ENCODE results near the gene COL5A1. TPM values are rescaled to one million over a fixed set of nuclear protein-coding genes. Genes with fewer than 3 reads are reported as not detected.

COL5A1 gene
- total RNA-seq, 2 experiments from 2014 or later = 0.23 to 0.24 TPM

DNA sequence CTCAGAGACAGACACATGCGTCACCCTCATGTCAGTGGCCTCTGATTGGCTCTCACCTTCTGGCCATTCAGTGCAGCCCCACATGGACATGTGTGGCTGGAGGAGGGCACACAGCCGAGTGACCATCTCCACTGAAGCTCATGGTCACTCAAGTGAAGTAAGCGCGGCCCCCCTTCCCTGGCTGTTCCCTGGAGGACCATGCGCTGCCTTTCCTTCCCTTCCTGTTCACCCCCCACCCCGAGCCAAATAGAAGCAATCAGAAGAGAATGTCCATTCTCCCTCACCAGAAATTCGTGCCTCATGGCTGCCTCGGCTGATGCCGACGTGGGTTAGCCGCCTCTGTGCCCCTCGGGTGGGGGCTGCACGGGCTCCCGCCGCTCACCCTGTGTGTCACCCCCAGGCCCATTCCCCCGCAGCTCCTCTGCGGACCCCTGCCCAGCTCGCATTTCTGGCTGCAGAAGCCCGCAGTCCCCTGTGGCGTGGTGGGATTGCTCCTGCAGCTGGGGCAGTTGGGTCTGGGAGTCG is 12.5 kb upstream of the COL5A1 start:
- DNase-seq = no peak
- Mint-ChIP-seq H3K36me3 (no peaks in the 10 kb centered on the region), H3K9me3 (no peaks in the 10 kb centered on the region), H3K27me3 (no peaks in the 10 kb centered on the region), H3K4me3 (no peak overlapping the region), H3K27ac (no peak overlapping the region), H3K4me1 (no peaks in the 10 kb centered on the region)

DNA sequence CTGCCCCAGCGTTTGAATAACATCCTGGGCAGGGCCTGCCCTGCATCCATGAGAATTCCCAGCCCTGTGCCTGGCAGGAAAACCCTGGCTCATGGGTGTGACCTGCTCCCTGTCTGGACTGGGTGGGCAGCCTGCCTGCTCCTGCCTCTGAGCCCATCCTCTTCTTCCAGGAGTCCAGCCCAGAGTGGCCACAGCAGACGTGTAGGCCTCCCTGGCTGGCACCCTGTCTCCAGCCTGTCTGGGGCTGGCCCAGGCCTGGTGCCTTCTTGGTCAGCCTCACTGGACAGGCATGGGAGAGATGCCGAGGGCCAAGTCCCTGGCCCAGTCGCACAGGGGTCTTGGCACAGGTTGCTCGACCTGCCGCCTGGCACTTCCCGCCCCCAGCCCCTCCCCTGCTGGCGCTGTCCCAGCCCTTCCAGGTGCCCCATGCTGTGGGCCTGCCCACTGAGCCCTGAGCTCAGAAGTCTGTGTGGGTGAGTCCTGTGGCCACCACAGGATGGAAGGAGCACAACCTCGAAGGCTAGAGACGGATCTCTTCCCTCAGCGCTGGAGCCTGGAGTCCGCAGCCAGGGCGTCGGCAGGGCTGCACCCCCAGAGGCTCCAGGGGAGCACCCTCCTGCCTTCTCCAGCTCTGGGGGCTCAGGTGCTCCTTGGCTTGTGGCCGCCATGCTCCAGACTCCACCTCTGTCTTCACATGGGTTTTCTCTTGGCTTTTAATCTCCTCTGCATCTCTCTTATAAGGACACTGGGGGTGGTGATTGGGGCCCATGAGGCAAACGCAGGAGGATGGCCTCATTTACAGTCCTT is 11.8 kb upstream of the COL5A1 start:
- H3K4me3 Mint-ChIP-seq = no peak overlapping the region
- no peak overlapping the region for H3K27ac Mint-ChIP-seq
- no peaks in the 10 kb centered on the region for H3K27me3 Mint-ChIP-seq
- H3K36me3 Mint-ChIP-seq = no peaks in the 10 kb centered on the region
- no peaks in the 10 kb centered on the region for H3K9me3 Mint-ChIP-seq
- no peaks in the 10 kb centered on the region for H3K4me1 Mint-ChIP-seq
- DNase-seq = no peak

DNA sequence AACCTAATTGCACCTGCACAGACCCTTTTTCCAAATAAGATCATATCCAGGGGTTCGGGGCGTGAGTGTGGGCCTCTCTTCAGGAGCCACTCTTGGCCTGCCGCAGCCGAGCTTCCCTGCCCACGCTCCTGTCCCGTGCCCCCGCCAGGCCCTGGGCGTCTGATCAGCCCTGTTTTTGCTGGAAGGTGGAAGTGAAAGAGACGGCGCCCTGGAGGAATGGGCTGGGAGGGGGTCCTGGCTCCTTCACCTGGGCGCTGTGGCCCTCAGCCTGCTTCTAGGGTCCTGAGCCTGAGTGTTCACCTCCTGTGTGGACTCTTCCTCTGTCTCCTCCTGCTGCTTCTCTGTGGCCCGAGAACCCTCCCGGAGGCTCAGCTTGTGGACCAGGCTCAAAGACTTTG is 11.2 kb upstream of the COL5A1 start:
- Mint-ChIP-seq H3K9me3 (no peaks in the 10 kb centered on the region), H3K27ac (no peak overlapping the region)

DNA sequence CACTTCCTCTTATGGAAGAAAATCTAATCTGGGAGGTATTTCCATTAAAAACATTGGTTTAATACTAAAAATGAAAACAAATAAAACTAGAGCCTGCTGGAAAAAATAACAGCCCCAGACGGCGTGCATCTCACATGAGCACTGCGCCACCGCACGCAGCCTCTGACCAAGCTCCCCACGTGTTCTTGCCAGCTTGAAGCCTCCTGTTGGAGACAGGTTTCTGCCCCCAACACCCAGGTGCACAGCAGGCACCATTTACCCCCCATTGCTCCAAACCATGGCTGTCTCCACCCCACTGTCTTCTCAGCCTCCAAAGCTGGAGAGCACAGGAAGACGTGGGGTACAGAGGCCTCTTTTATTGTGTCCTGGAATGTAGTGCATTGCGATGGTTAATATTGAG is 10.7 kb upstream of the COL5A1 start:
- no peak overlapping the region for H3K4me3 Mint-ChIP-seq
- no peaks in the 10 kb centered on the region for H3K27me3 Mint-ChIP-seq
- DNase-seq = no peak
- no peaks in the 10 kb centered on the region for H3K9me3 Mint-ChIP-seq
- no peak overlapping the region for H3K27ac Mint-ChIP-seq
- H3K4me1 Mint-ChIP-seq = no peaks in the 10 kb centered on the region
- no peaks in the 10 kb centered on the region for H3K36me3 Mint-ChIP-seq

More for the DNA sequence above, 11.2 kb upstream of the COL5A1 start:
- no peak overlapping the region for H3K4me3 Mint-ChIP-seq
- no peaks in the 10 kb centered on the region for H3K27me3 Mint-ChIP-seq
- DNase-seq = no peak
- H3K4me1 Mint-ChIP-seq = no peaks in the 10 kb centered on the region
- no peaks in the 10 kb centered on the region for H3K36me3 Mint-ChIP-seq

DNA sequence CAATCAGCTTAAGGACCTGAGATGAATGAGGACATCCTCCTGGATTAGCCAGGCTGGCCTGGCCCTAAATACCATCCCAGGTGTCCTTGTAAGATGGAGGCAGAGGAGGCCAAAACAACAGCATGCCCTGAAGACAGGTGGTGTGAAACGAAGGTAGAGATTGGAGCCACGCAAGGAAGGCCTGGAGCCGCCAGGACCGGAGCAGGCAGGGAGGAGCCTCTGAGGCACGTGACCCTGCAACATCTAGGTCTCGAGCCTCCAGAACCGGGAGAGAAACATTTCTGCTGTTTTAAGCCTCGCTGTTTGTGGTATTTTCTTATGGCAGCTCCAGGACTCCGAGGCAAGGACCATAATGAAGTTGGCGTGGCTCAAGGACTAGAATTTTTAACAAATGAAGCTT is 9.7 kb upstream of the COL5A1 start:
- no peak for DNase-seq
- Mint-ChIP-seq H3K27ac (no peak overlapping the region), H3K4me1 (no peaks in the 10 kb centered on the region), H3K27me3 (no peaks in the 10 kb centered on the region), H3K36me3 (no peaks in the 10 kb centered on the region), H3K4me3 (no peak overlapping the region), H3K9me3 (no peaks in the 10 kb centered on the region)

DNA sequence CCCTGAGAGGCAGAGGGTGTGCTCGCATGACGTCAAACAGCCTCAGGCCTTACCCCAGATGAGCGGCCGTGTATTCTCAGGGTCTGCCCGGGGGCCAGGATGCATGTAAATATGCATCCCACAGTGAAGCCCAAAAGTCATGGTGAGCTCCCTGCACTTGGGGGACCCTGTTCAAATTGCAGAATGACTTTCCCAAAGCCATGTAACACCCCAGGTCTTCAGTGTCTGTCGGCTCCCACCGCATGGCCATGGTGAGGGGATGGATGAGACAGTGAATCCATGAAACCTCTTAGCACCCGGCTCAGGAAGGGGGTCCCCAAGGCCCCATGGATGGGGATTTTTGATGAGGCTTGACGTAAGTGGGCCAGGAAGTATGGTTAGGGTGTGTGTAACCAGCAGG is 9.3 kb upstream of the COL5A1 start:
- Mint-ChIP-seq H3K27ac (no peak overlapping the region), H3K9me3 (no peaks in the 10 kb centered on the region), H3K27me3 (no peaks in the 10 kb centered on the region), H3K36me3 (no peaks in the 10 kb centered on the region), H3K4me3 (no peak overlapping the region), H3K4me1 (no peaks in the 10 kb centered on the region)
- DNase-seq = no peak

DNA sequence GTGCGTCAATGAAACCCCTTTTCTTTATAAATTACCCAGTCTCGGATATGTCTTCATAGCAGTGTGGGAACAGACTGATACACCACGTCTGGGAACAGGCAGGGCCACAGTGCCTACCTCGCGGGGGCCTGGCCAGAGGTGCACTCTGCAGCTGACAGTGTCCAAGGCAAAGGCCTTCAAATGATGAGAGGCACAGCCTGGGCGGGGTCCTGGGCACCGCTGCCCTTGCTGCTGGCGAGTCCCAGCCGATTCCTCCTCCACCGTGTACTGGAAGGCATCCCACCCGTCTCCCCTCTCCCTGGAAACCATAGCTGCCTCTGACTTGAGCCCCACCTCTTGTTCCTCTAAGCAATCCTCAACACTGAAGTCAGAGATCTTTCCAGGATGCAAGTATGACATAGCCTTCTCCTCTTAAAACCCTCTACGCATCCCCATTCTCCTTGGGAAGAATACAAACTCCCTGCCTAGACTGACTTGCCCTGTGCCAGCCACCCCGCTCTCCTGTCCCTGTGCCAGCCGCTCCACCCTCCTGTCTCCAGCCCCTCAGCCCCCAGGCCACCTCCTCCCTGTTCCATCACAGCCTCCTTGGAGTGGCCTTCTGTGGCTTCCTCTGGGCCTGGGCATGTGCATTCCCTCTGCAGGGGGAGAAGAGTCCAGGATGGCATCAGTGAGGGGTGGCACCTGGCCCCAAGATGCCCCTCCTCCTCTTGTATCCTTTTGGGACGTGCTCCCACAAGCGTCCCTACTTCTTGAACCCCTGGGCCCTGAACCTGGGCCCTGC is 8.1 kb upstream of the COL5A1 start:
- Mint-ChIP-seq H3K4me1 (no peaks in the 10 kb centered on the region), H3K36me3 (no peaks in the 10 kb centered on the region), H3K27ac (no peak overlapping the region), H3K27me3 (no peaks in the 10 kb centered on the region), H3K4me3 (no peak overlapping the region), H3K9me3 (no peaks in the 10 kb centered on the region)
- DNase-seq = no peak

DNA sequence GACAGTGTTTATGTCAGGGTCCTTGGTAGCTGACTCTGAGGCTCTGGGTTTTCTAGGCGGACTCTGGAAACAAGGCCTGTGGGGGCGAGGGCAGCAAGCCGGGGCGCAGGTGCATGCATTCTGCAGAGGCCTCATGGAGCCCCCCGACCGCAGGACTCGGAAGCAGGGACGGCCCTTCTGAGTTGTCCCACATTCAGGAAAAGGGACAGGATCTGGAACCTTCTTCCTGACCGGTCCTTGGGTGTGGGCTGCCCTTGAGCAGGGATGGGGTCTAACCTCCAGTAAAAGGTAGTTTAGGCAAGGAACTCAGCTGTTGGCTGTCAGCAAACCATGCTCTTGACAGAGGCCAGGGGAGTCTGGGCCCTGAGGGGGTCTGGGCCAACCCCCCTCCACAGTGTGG is 7.4 kb upstream of the COL5A1 start:
- H3K4me1 Mint-ChIP-seq = no peaks in the 10 kb centered on the region
- H3K36me3 Mint-ChIP-seq = no peaks in the 10 kb centered on the region
- DNase-seq = no peak
- H3K4me3 Mint-ChIP-seq = no peak overlapping the region
- H3K9me3 Mint-ChIP-seq = no peaks in the 10 kb centered on the region
- H3K27ac Mint-ChIP-seq = no peak overlapping the region
- H3K27me3 Mint-ChIP-seq = no peaks in the 10 kb centered on the region

DNA sequence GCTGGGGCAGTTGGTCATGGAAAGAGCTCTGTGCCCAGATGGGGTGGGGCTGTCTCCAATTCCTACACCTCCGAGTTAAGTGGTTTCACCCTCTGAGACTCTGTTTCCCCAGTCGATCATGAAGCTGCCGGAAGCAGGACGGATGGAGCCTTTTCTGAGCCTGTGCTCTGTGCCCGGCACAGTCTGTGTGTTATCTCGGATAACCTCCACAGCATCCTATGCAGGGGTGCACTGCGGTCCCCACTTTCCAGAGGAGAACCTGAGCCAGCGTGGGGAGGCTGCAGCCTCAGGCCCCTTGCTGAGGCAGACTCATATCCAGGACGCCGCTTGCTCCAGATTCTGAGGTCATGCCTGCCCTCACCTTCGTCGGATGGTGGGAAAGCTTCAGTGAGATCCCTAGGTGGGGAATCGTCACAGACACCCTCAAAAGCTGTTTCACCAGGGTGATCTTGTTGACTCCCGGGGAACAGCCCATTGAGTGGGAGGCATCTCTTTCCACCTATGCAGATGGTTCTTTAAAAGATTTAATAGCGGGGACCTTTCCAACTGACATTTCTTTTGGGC is 6.9 kb upstream of the COL5A1 start:
- H3K27ac Mint-ChIP-seq = no peak overlapping the region

DNA sequence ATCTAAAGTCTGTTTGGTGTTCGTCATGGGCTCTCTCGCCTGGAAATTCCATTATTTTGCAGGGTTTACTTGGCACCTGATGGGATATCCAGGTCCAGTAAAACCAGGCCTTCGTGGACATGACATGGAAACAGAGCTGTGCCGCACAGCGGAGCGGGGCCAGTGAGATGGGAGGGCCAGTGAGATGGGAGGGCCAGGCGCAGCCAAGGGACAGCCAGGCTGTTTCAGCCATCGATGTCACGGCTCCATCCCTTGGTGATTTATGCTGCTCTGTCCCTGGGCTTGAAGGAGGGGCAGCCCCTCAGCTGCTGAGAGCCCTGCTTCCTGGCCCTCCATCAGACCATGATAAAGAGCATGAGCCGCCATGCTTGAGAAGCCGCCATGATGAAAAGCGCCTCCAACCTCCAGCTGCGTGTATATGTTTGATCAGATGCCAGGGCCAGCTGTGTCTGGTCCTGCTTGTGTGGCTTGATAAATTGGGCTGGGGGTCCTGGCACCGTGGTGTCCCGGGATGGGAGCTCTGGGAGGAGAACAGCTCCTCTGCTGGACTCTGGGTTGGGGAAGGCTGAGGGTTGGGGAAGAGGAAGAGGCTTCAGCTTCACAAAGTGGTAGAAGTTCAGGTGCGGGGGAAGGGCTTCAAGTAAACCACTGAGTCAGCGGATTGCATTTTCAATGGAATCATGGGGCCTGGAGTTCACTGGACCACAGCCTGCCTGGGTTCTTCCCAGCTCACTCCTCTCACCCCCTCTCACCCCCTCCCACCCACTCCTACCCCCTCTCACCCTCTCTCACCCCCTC is 6.1 kb upstream of the COL5A1 start:
- peaks cover 6% of the 10 kb centered on the region for H3K27me3 Mint-ChIP-seq
- H3K27ac Mint-ChIP-seq = no peak overlapping the region
- H3K9me3 Mint-ChIP-seq = no peaks in the 10 kb centered on the region

More for the DNA sequence above, 6.9 kb upstream of the COL5A1 start:
- H3K4me3 Mint-ChIP-seq = no peak overlapping the region
- no peaks in the 10 kb centered on the region for H3K4me1 Mint-ChIP-seq
- no peaks in the 10 kb centered on the region for H3K36me3 Mint-ChIP-seq
- DNase-seq = no peak
- H3K9me3 Mint-ChIP-seq = no peaks in the 10 kb centered on the region
- H3K27me3 Mint-ChIP-seq = no peaks in the 10 kb centered on the region

DNA sequence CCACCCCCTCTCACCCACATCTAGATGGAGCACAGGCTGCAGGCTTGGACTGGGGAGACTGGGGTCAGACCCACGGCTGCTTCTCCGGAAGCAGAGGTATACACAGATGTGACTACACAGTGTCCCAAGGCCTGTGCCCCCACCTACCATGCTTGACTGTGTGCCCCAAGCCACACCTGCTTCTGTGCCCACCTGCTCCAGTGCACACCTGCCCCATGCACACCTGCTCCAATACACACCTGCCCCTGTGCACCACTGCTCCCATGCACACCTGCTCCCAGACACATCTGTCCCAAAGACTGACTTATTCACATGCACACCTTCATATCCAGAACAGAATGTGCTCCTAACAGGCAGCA is 5.5 kb upstream of the COL5A1 start:
- Mint-ChIP-seq H3K36me3 (no peaks in the 10 kb centered on the region), H3K27ac (no peak overlapping the region), H3K4me3 (no peak overlapping the region), H3K27me3 (peaks cover 11% of the 10 kb centered on the region), H3K4me1 (no peaks in the 10 kb centered on the region), H3K9me3 (no peaks in the 10 kb centered on the region)
- DNase-seq = no peak

More for the DNA sequence above, 6.1 kb upstream of the COL5A1 start:
- H3K4me1 Mint-ChIP-seq = no peaks in the 10 kb centered on the region
- no peaks in the 10 kb centered on the region for H3K36me3 Mint-ChIP-seq
- no peak for DNase-seq
- H3K4me3 Mint-ChIP-seq = no peak overlapping the region

DNA sequence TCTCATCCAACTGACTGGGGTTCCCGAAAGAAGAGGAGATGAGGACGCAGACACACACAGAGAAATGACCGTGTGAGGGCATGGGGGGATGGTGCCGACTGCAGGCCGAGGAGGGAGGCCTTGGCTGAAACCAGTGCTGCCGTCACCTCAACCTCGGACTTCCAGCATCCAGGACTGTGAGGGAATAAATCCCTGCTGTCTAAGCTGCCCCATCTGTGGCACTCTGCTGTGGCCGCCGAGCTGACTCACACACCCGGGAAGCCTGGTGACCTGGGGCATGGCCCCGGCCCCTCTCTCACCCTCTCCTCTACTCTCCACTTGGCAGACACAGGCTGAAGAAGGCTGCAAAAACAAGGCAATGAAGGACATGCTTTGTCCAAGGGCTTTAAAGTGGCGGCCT is 4.4 kb upstream of the COL5A1 start:
- Mint-ChIP-seq H3K4me1 (no peaks in the 10 kb centered on the region), H3K4me3 (no peak overlapping the region), H3K27ac (no peak overlapping the region), H3K36me3 (no peaks in the 10 kb centered on the region), H3K9me3 (no peaks in the 10 kb centered on the region), H3K27me3 (peaks cover 13% of the 10 kb centered on the region)
- no peak for DNase-seq

DNA sequence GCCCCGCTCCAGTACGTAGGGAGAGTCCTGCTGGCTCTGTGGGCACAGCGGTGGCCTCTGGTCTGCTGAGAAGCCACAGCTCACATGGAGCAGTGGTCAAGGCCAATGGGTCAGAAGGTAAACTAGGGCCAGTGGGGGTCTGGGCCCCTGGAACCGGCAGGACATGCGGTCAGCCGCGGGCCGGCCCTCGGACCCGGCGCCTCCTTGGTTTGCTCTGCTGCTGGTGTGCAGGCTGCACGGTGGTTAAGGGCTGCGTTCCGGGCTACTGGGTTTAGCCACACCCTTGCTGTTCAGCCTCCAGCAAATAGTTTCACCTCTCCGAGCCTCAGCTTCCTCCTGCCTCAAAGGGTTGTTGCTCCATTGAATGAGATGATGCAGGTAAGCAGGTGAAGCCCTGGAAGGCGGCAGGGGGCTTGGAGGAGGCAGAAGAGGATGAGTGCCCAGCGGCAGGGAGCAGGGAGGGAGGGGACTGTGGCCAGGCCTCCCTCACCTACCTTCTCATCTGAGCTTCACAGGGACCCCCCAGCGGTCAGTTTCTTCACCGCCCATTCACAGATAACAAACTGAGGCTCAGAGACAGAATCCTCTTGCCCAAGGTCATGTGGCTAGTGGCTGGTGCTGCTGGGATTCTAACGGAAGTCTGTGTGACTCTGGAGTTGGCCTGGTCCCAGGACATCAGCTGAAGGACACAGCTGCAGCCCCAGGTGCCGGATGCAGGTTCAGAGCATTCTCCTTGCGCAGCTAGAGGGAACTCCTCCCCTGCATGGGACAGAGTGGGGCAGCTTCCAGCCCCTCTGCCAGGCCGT is 3.7 kb upstream of the COL5A1 start:
- Mint-ChIP-seq H3K4me1 (no peaks in the 10 kb centered on the region), H3K27me3 (peaks cover 18% of the 10 kb centered on the region), H3K9me3 (no peaks in the 10 kb centered on the region), H3K36me3 (no peaks in the 10 kb centered on the region), H3K4me3 (no peak overlapping the region), H3K27ac (no peak overlapping the region)
- no peak for DNase-seq

DNA sequence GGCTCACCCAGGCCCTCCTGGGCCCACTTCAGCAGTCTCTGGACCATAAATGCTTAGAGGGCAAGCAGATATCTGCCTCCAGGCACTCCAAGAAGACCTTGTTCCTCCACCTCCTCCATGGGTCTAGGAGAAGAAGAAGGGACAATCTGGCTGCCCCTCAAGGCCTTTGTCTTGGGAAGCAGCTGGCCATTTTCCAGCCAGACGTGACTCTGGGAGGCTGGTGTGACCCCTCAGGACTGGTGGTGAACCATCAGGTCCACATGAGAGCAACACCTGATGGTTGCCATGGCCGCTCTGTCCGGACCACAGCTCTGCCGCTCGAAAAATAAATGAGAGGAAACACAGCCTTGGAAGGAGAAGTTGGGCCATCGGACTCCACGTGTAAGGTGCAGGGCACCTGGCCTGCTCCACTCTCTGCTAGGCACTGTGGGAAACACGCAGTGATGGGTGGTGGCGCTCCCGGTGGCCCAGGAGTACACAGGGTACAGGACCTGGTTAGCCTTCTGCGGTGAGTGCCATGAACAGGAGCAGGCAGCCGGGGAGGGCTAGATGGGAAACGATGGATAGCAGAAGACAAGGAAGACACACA is 3.0 kb upstream of the COL5A1 start:
- Mint-ChIP-seq H3K4me3 (no peak overlapping the region), H3K27ac (no peak overlapping the region), H3K36me3 (no peaks in the 10 kb centered on the region), H3K27me3 (peaks cover 25% of the 10 kb centered on the region), H3K4me1 (no peaks in the 10 kb centered on the region), H3K9me3 (no peaks in the 10 kb centered on the region)
- DNase-seq = no peak
